ENCODE measurements around the gene APP.

The APP gene

GRCh38 chr21:26170471-26171257 lies at the start of gene APP:
APP (minus strand) TSS chr21:26170770; CDS start chr21:26170620, 150 bp downstream.
- peak; percentile 65 for DNase-seq (ENCODE audit: low read depth)

- DNase-seq (ENCODE audit: low read depth), result no peak
Observed at GRCh38 chr21:26212220-26212619, 41.6 kb upstream of the APP start.

GRCh38 chr21:26210614-26211013 lies 40.0 kb upstream of the APP start:
- no peak for DNase-seq (ENCODE audit: low read depth)

DNA sequence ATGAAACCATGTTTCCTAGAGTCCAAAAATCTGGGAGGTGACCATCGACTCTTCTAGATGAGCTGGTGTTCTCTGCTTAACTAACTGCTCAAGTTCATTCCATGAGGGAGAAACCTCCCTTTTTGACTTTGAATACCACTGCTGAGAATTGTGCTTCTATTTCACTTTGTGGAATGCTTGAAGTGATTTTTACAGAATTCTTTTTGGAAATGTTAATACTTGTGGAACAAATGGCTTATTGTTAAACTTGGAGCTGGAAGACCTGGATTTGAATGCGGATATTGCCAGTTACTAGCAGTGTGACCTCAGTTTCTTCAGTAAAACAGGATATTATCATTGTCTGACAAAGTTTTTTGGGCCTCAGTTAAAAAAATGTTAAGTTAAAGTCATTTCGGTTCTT lies 36.5 kb upstream of the APP start:
- DNase-seq (ENCODE audit: low read depth), result no peak

DNA sequence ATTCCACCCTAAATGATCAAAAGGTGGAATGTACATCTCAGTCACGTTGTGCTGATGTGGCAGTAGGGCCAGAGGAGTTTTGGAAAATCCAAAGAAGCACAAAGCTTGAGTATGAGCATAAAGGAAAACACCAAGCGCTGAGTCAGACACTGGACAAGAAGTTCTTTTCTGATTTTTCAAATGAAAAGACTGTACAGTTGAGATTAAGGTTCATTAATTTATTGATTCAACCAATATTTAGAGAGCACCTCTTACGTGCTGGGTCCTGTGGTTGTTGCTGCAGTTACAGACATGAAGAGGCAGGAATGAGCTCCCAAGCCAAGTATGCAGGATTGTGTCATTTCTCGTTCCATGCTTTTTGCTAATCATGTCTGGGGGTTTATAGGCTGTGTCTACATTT lies 28.9 kb upstream of the APP start:
- DNase-seq (ENCODE audit: low read depth), result no peak

GRCh38 chr21:26195708-26196107 lies 25.1 kb upstream of the APP start:
- no peak for DNase-seq (ENCODE audit: low read depth)

- DNase-seq (ENCODE audit: low read depth), result no peak
Observed at GRCh38 chr21:26194811-26195251, 24.3 kb upstream of the APP start.

DNA sequence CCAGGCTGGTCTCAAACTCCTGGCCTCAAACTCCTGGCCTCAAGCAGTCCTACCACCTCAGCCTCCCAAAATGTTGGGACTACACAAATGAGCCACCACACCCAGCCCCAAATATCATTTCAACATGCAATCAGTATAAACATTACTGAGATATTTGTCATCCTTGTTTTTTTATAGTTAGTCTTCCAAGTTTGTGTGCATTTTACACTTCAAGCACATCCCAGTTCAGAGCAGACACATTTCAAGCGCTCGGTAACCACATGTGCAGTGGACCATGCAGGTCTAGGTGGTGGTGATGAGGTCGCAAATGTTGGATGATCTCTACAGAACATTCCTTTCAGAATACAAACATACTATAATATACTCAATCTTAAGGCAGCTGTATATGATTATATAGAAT lies 23.8 kb upstream of the APP start:
- DNase-seq (ENCODE audit: low read depth), result no peak

GRCh38 chr21:26191609-26192008 lies 21.0 kb upstream of the APP start:
- DNase-seq (ENCODE audit: low read depth), result no peak

DNA sequence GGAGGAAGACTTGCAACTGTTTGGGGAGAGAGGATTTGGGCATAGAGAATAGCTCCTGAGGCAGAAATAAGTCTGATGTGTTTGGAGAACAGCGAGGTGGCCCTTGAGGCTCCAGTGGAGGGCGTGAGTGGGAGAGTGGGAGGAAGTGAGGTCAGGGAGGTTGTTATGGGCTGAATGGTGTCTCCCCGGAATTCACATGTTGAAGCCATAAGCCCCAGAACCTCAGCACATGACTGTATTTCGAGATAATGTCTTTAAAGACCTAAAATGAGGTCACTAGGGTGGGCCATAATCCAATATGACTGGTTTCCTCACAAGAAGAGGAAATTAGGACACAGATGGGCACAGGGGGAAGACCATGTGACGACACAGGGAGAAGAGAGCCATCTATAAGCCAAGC lies 17.9 kb upstream of the APP start:
- DNase-seq (ENCODE audit: low read depth), result no peak

DNA sequence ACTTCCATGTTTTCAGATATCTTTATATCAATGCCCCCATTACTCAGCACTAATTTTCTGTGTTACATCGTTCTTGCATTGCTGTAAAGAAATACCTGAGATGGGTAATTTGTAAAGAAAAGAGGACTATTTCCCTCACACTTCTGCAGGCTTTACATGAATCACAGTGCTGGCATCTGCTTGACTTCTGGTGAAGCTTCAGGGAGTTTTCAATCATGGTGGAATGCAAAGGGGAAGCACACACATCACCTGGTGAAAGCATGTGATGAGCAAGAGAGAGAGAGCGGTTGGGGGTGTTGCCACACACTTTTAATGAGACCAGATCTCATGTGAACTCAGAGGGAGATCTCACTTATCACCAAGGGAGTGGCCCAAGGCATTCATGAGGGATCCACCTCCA lies 14.9 kb upstream of the APP start:
- DNase-seq (ENCODE audit: low read depth), result no peak

DNA sequence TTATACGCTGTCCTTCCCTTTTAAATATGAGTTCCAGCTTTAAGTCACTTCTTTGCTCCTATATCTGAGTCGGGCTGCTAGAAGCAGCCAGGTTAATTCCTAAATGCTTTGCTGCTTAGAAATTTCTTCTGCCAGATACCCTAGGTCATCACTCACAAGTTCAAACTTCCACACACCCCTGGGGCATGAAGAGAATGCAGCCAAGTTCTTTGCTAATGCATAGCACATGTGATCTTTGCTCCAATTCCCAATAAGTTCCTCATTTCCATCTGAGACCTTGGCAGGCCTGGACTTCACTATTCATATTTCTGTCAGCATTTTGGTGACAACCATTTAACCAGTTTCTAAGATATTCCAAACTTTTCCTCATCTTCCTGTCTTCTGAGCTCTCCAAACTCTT lies 14.5 kb upstream of the APP start:
- DNase-seq (ENCODE audit: low read depth), result no peak

- no peak for DNase-seq (ENCODE audit: low read depth)
Observed at GRCh38 chr21:26179501-26179900, 8.9 kb upstream of the APP start.

- no peak for DNase-seq (ENCODE audit: low read depth)
Observed at GRCh38 chr21:26177746-26178426, 7.3 kb upstream of the APP start.

DNA sequence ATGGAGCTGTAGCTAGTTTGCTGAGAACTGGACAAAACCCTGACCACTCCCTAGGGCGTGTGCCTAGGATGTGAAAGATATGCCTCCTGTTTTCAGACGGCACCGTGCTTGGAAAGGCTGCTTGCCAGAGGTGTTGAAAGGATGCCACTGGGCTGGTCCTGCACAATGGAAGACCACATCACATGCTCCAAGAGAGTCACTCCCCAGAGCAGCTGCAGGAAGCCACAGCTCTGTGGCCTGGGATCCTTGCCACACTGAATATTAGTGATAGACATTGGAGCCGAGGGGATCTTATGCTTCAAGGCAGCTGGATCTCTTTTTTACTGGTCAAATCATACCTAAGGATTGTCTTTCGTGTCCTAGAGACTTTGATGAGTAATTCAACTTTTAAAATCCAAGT lies 6.6 kb upstream of the APP start:
- DNase-seq (ENCODE audit: low read depth), result no peak

- no peak for DNase-seq (ENCODE audit: low read depth)
Observed at GRCh38 chr21:26171258-26172100, 909 bp upstream of the APP start.

DNA sequence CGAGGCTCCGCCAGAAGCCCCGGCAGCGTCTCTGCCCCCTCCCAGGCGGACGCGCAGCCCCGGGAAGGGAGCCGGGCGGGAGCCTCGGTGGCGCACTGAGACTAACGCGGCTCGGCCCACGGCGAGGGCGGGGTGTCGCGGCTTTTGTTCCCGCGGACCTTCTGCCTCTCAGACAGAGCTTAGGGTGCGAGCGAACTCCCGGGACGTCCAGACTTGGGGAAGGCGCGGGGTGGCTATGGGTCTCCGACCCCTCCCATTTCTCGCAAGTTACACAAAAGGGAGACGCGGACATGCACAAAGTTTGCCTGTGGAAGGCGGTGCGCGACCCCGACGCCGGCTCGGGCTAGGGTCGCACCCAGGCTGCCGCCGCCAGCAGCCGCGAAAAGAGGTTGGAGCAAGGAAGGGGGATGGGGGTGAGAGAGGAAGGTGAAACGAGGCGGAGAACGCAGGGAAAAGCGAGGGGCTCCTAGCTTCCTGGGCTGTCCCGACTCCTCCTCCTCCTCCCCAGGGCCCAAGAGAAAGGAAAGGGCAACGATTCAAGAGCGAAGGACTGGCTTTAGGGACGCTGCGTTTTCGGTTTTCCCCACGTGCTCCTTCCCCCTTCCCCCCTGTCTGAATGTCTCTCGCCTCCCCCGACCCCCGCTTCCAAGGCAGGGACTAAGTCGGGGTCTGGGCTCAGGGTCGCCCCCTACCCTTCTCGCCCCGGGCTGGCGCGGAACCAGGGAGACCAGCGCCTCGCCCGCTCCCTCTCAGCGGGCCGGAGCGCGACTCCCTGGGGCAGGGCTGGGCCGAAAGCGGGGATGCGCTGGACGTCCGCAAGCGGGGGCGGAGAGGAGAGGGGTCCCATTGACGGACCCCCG lies 729 bp downstream of the APP start:
- no peak for DNase-seq (ENCODE audit: low read depth)

- DNase-seq (ENCODE audit: low read depth), result no peak
Observed at GRCh38 chr21:26169061-26169610, 1.4 kb downstream of the APP start.

- DNase-seq (ENCODE audit: low read depth), result no peak
Observed at GRCh38 chr21:26168371-26168770, 2.2 kb downstream of the APP start.

- no peak for DNase-seq (ENCODE audit: low read depth)
Observed at GRCh38 chr21:26167593-26167992, 3.0 kb downstream of the APP start.

GRCh38 chr21:26165331-26165730 lies 5.2 kb downstream of the APP start:
- DNase-seq (ENCODE audit: low read depth), result no peak
